SK-N-SH (cell line): ENCODE measurements around the gene RRM2. TPM values are rescaled to one million over a fixed set of nuclear protein-coding genes. Genes with fewer than 3 reads are reported as not detected.

Experiments
- CTCF ChIA-PET: fragments of 300-600, 350-600 bp; formaldehyde crosslinking; extraction: SDS; loops from one replicate; lab custom pipeline; 2021; lab: Yijun Ruan, JAX
- POLR2A ChIA-PET: fragments of 350-600 bp; sonication (Branson Sonifier 250); formaldehyde crosslinking; extraction: SDS; loops from one replicate; lab custom pipeline; 2020; ENCODE audit warnings: antibody characterized with exemption, inconsistent platforms; lab: Yijun Ruan, JAX
- DNase-seq: peaks from one replicate; pipeline ENCODE4 v3.0.0; 2012
- H2AFZ ChIP-seq: fragments of 200-600 bp; sonication (generic); 2 replicates; pipeline ENCODE4 v1.8.1; 2016; ENCODE audit warnings: antibody characterized with exemption, mild to moderate bottlenecking, low read depth
- H3F3A ChIP-seq: fragments of 200-600 bp; sonication (generic); replicated peaks from 2 replicates; pipeline ENCODE3; 2016; ENCODE audit warnings: antibody characterized with exemption, mild to moderate bottlenecking; ENCODE audit not compliant: insufficient read depth
- H3K27ac ChIP-seq, 2 experiments: fragments of 200-500 bp in 1 of 2; fragments of 200-600 bp in 1 of 2; sonication (Bioruptor generic) in 1 of 2; sonication (generic), shearing (Covaris generic) in 1 of 2; 2 replicates each; pipeline versions ENCODE4 v1.5.1 to v1.6.1; 2014 to 2016; ENCODE audit warnings: low read depth in 2 of 2, inconsistent platforms in 1 of 2, low read length in 1 of 2, mild to moderate bottlenecking in 1 of 2, mixed read lengths in 1 of 2
- H3K27me3 ChIP-seq: fragments of 200-600 bp; sonication (generic), shearing (Covaris generic); 2 replicates; pipeline ENCODE4 v1.6.1; 2016; ENCODE audit warnings: mixed run types; ENCODE audit not compliant: insufficient read depth
- H3K36me3 ChIP-seq, 2 experiments: fragments of 200-500 bp in 1 of 2; fragments of 200-600 bp in 1 of 2; sonication (Bioruptor generic) in 1 of 2; sonication (generic) in 1 of 2; replicated peaks in 1 of 2; 2 replicates each; pipeline versions ENCODE3 to v1.5.1; 2014 to 2016; ENCODE audit warnings: low read length in 1 of 2, mild to moderate bottlenecking in 1 of 2; ENCODE audit not compliant: insufficient read depth in 2 of 2, control insufficient read depth in 1 of 2
- H3K4me1 ChIP-seq, 2 experiments: fragments of 200-500 bp in 1 of 2; fragments of 200-600 bp in 1 of 2; sonication (Bioruptor generic) in 1 of 2; sonication (generic), shearing (Covaris generic) in 1 of 2; 2 replicates each; pipeline versions ENCODE4 v1.5.1 to v1.6.1; 2014 to 2016; ENCODE audit warnings: low read depth in 1 of 2, low read length in 1 of 2, mixed run types in 1 of 2; ENCODE audit not compliant: insufficient read depth in 2 of 2, control insufficient read depth in 1 of 2
- H3K4me2 ChIP-seq: fragments of 200-600 bp; sonication (generic), shearing (Covaris generic); 2 replicates; pipeline ENCODE4 v1.6.1; 2017; ENCODE audit warnings: mixed run types
- H3K4me3 ChIP-seq, 2 experiments: fragments of 200-500 bp in 1 of 2; fragments of 200-600 bp in 1 of 2; sonication (Bioruptor generic) in 1 of 2; sonication (generic), shearing (Covaris generic) in 1 of 2; 2 replicates each; pipeline versions ENCODE4 v1.5.1 to v1.8.1; 2014 to 2016; ENCODE audit warnings: low read depth in 2 of 2, inconsistent platforms in 1 of 2, low read length in 1 of 2, mild to moderate bottlenecking in 1 of 2, mixed read lengths in 1 of 2, moderate library complexity in 1 of 2
- H3K79me2 ChIP-seq: fragments of 200-600 bp; sonication (generic); 2 replicates; pipeline ENCODE4 v1.8.1; 2017; ENCODE audit warnings: mild to moderate bottlenecking; ENCODE audit not compliant: insufficient read depth
- H3K9ac ChIP-seq: fragments of 200-600 bp; sonication (generic); 2 replicates; pipeline ENCODE4 v1.6.1; 2017; ENCODE audit warnings: mixed run types
- H3K9me2 ChIP-seq: fragments of 200-600 bp; sonication (generic); 2 replicates; pipeline ENCODE4 v1.6.1; 2017; ENCODE audit warnings: mixed run types
- H3K9me3 ChIP-seq: fragments of 200-600 bp; sonication (generic); 2 replicates; pipeline ENCODE4 v1.6.1; 2017; ENCODE audit warnings: mixed run types, mild to moderate bottlenecking, moderate library complexity
- H4K20me1 ChIP-seq: fragments of 200-600 bp; sonication (generic); 2 replicates; pipeline ENCODE4 v1.6.1; 2017; ENCODE audit warnings: mild to moderate bottlenecking, mixed run types; ENCODE audit not compliant: insufficient read depth
- CHD2 ChIP-seq: fragments of 150-350 bp; IDR thresholded peaks from 2 replicates; pipeline ENCODE4 v1.6.1; 2018; ENCODE audit warnings: low read length; ENCODE audit not compliant: partially characterized antibody
- ELF1 ChIP-seq: IDR thresholded peaks from 2 replicates; pipeline ENCODE4 v1.4.0; 2012
- EZH2phosphoT487 ChIP-seq: fragments of 200-600 bp; sonication (generic); IDR thresholded peaks from 2 replicates; pipeline ENCODE4 v1.6.1; 2017; ENCODE audit warnings: low read depth, mixed run types, mild to moderate bottlenecking, antibody characterized with exemption, moderate library complexity, borderline replicate concordance
- GABPA ChIP-seq: IDR thresholded peaks from 2 replicates; pipeline ENCODE4 v1.4.0; 2012; ENCODE audit warnings: low read depth, mild to moderate bottlenecking
- GATA2 ChIP-seq: sonication (generic); formaldehyde crosslinking; IDR thresholded peaks from 2 replicates; pipeline ENCODE4 v1.5.0; 2020; ENCODE audit warnings: mild to moderate bottlenecking, missing genetic modification reagents
- JUND ChIP-seq: IDR thresholded peaks from 2 replicates; pipeline ENCODE4 v1.4.0; 2012
- MXI1 ChIP-seq: IDR thresholded peaks from 2 replicates; pipeline ENCODE4 v1.6.1; 2012; ENCODE audit warnings: mild to moderate bottlenecking, low read depth, low read length, improper control_type of control experiment
- NRF1 ChIP-seq: IDR thresholded peaks from 2 replicates; pipeline ENCODE4 v1.6.1; 2012; ENCODE audit warnings: low read depth, mild to moderate bottlenecking, low read length
- RAD21 ChIP-seq: IDR thresholded peaks from 2 replicates; pipeline ENCODE4 v1.6.1; 2012; ENCODE audit warnings: mild to moderate bottlenecking, low read length
- RCOR1 ChIP-seq: fragments of 150-350 bp; IDR thresholded peaks from 2 replicates; pipeline ENCODE4 v1.6.1; 2017; ENCODE audit warnings: antibody characterized with exemption, low read length
- SIN3A ChIP-seq: IDR thresholded peaks from 2 replicates; pipeline ENCODE4 v1.6.1; 2012; ENCODE audit warnings: low read depth, mild to moderate bottlenecking, low read length, moderate library complexity, borderline replicate concordance
- SMC3 ChIP-seq: IDR thresholded peaks from 2 replicates; pipeline ENCODE4 v1.6.1; 2012; ENCODE audit warnings: low read depth, low read length, improper control_type of control experiment
- TAF1 ChIP-seq: IDR thresholded peaks from 2 replicates; pipeline ENCODE4 v1.6.1; 2012; ENCODE audit warnings: low read depth, mild to moderate bottlenecking, low read length, moderate library complexity, borderline replicate concordance
- TEAD4 ChIP-seq: IDR thresholded peaks from 2 replicates; pipeline ENCODE4 v1.4.0; 2012; ENCODE audit warnings: mild to moderate bottlenecking, borderline replicate concordance; ENCODE audit not compliant: insufficient read depth
- YY1 ChIP-seq: IDR thresholded peaks from 2 replicates; pipeline ENCODE4 v1.4.0; 2012; ENCODE audit warnings: low read depth, mild to moderate bottlenecking
- WGBS: methylation state at CpG from one replicate; pipeline ENCODE4 v1.1.6; 2017; ENCODE audit warnings: low lambda C conversion rate; 5-methylcytosine and 5-hydroxymethylcytosine counted together
- polyA plus RNA-seq, 3 experiments: library from polyadenylated mRNA; depleted of rRNA; stranded (reverse); fragments of >200 nt; gene quantifications; 2 replicates each; pipeline ENCODE4 v1.2.3, GENCODE V29; 2012
- TF ChIP-seq, protein P1 (sequence below): fragments of 200-600 bp; sonication (generic); IDR thresholded peaks from 2 replicates; pipeline ENCODE4 v1.6.1; 2017; ENCODE audit warnings: antibody characterized with exemption, mild to moderate bottlenecking, moderate library complexity
- TF ChIP-seq, protein P2 (sequence below): fragments of 150-350 bp; IDR thresholded peaks from 2 replicates; pipeline ENCODE4 v1.6.1; 2016; ENCODE audit warnings: mild to moderate bottlenecking, low read depth, low read length
- TF ChIP-seq, protein P3 (sequence below): IDR thresholded peaks from 2 replicates; pipeline ENCODE4; 2012

The RRM2 gene
- polyA plus RNA-seq, 1 of the 3 experiments (the other 2 are of a cell fraction) = 38.9 TPM

DNA sequence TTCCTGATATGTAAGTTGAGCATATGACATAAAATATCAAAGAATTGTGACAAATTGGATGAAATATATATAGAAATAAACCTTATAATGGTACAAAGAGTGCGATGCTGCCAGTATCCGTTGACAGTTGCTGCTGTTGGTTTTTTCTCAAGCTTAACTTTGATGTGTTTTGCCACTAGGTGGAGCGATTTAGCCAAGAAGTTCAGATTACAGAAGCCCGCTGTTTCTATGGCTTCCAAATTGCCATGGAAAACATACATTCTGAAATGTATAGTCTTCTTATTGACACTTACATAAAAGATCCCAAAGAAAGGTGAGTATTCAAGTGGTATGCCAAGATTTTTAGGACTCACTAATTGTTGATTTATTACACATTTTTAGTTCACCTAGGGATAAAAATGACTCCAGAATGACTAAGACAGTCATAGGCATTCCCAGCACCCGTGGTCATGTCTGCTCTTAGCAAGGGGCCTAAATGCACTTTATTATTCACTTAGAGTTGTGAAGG lies 2.1 kb downstream of the RRM2 start:
- Histone ChIP-seq H3K36me3 (peaks cover 11 to 29% of the 10 kb centered on the region in 2 experiments), H2AFZ (no peak overlapping the region; the same call in 1 of the 2 replicates), H3K9me2 (no peaks in the 10 kb centered on the region), H4K20me1 (peaks cover 15% of the 10 kb centered on the region; the same call in 1 of the 2 replicates), H3K79me2 (peaks cover 93% of the 10 kb centered on the region), H3F3A (peaks cover 27% of the 10 kb centered on the region), H3K4me3 (peak overlapping the region; percentile 63 to 69; a peak in 3 of 4 replicates), H3K9ac (peak overlapping the region; percentile 80), H3K4me2 (peak overlapping the region; percentile 98), H3K9me3 (no peaks in the 10 kb centered on the region), H3K27ac (peak overlapping the region in 1 of 2 experiments; percentile 76; a peak in 2 of 4 replicates), H3K4me1 (peaks cover 12 to 34% of the 10 kb centered on the region in 2 experiments; a peak in 3 of 4 replicates), H3K27me3 (no peaks in the 10 kb centered on the region)
- TF ChIP-seq, protein P1, sequence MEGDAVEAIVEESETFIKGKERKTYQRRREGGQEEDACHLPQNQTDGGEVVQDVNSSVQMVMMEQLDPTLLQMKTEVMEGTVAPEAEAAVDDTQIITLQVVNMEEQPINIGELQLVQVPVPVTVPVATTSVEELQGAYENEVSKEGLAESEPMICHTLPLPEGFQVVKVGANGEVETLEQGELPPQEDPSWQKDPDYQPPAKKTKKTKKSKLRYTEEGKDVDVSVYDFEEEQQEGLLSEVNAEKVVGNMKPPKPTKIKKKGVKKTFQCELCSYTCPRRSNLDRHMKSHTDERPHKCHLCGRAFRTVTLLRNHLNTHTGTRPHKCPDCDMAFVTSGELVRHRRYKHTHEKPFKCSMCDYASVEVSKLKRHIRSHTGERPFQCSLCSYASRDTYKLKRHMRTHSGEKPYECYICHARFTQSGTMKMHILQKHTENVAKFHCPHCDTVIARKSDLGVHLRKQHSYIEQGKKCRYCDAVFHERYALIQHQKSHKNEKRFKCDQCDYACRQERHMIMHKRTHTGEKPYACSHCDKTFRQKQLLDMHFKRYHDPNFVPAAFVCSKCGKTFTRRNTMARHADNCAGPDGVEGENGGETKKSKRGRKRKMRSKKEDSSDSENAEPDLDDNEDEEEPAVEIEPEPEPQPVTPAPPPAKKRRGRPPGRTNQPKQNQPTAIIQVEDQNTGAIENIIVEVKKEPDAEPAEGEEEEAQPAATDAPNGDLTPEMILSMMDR = peak; percentile 92
- TF ChIP-seq SIN3A (peak; percentile 82; the same call in 1 of the 2 replicates), TEAD4 (0 out of 2 replicates have a peak, but pooled peaks have one; percentile 21), RAD21 (peak; percentile 80), GATA2 (CRISPR knock-in tag) (no peak), CHD2 (peak; percentile 36), TAF1 (no peak), GABPA (no peak), ELF1 (no peak), YY1 (peak; percentile 27; the same call in 1 of the 2 replicates), SMC3 (peak; percentile 57), EZH2phosphoT487 (no peak), JUND (no peak), NRF1 (no peak), RCOR1 (peak; percentile 44; the same call in 1 of the 2 replicates), MXI1 (peak; percentile 72; the same call in 1 of the 2 replicates)
- TF ChIP-seq, protein P2, sequence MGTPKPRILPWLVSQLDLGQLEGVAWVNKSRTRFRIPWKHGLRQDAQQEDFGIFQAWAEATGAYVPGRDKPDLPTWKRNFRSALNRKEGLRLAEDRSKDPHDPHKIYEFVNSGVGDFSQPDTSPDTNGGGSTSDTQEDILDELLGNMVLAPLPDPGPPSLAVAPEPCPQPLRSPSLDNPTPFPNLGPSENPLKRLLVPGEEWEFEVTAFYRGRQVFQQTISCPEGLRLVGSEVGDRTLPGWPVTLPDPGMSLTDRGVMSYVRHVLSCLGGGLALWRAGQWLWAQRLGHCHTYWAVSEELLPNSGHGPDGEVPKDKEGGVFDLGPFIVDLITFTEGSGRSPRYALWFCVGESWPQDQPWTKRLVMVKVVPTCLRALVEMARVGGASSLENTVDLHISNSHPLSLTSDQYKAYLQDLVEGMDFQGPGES = no peak
- TF ChIP-seq, protein P3, sequence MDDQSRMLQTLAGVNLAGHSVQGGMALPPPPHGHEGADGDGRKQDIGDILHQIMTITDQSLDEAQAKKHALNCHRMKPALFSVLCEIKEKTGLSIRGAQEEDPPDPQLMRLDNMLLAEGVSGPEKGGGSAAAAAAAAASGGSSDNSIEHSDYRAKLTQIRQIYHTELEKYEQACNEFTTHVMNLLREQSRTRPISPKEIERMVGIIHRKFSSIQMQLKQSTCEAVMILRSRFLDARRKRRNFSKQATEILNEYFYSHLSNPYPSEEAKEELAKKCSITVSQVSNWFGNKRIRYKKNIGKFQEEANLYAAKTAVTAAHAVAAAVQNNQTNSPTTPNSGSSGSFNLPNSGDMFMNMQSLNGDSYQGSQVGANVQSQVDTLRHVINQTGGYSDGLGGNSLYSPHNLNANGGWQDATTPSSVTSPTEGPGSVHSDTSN = no peak
- DNase-seq = no peak
- ChIA-PET CTCF (interaction anchor here (0.5 to 24.5 kb wide), 60 partner anchors 16 to 539 kb away, joined by 3 to 413 read pairs (median 4); partner anchors contain the start of gene HPCAL1), POLR2A (interaction anchor here (1.0 to 4.7 kb wide), 4 partner anchors 10 to 324 kb away, joined by 3 to 25 read pairs (median 5); partner anchors contain the start of gene ODC1)
- 13% methylated on average over 5 of the region's 5 CpGs for WGBS
